ENCODE data around the gene PURA.

Gene PURA

GRCh38 chr5:140162781-140163180, 48.9 kb downstream of the PURA start:
- DNase-seq, result no peak

GRCh38 chr5:140165101-140165922, 51.4 kb downstream of the PURA start:
- DNase-seq, result no peak

- no peak for DNase-seq
Measured at GRCh38 chr5:140165923-140166270, 52.0 kb downstream of the PURA start.

GRCh38 chr5:140166911-140167310, 53.0 kb downstream of the PURA start:
- no peak for DNase-seq

GRCh38 chr5:140168371-140168770, 54.5 kb downstream of the PURA start:
- DNase-seq, result no peak

- DNase-seq, result no peak
Measured at GRCh38 chr5:140169410-140169809, 55.5 kb downstream of the PURA start.

GRCh38 chr5:140172483-140172882, 58.6 kb downstream of the PURA start:
- DNase-seq, result no peak

GRCh38 chr5:140174014-140174413, 60.1 kb downstream of the PURA start:
- no peak for DNase-seq

- peak; percentile 94 for DNase-seq
Measured at GRCh38 chr5:140174465-140175366, 60.8 kb downstream of the PURA start, which contains the start of gene CYSTM1. TSS of gene CYSTM1 (plus strand) at chr5:140175188. CDS start at chr5:140194466, 19,278 bp downstream.
